Measurements from ENCODE around the gene RPRD1A. TPM values are rescaled to one million over a fixed set of nuclear protein-coding genes. Genes with fewer than 3 reads are reported as not detected.
A peak's percentile ranks its signal among the peaks of the same experiment; 100 is the strongest.

RPRD1A gene
- polyA plus RNA-seq, 3 donors: 61.3 to 72.3 (median 69.9) TPM

- DNase-seq (ENCODE audit: extremely low read depth in 1 of 11, low read depth in 9 of 11, low spot score in 4 of 11): peak; percentile 49 to 77 (median 67)
Observed at GRCh38 chr18:35949903-35950627, 117.3 kb downstream of the RPRD1A start.

- no peak for DNase-seq (ENCODE audit: extremely low read depth in 1 of 11, low read depth in 9 of 11, low spot score in 4 of 11)
Observed at GRCh38 chr18:35949090-35949489, 118.3 kb downstream of the RPRD1A start.

- no peak for DNase-seq (ENCODE audit: extremely low read depth in 1 of 11, low read depth in 9 of 11, low spot score in 4 of 11)
Observed at GRCh38 chr18:35948080-35948479, 119.3 kb downstream of the RPRD1A start.

GRCh38 chr18:35942661-35943060 lies 124.7 kb downstream of the RPRD1A start:
- DNase-seq (ENCODE audit: extremely low read depth in 1 of 11, low read depth in 9 of 11, low spot score in 4 of 11): no peak

GRCh38 chr18:35942133-35942532 lies 125.2 kb downstream of the RPRD1A start:
- DNase-seq (ENCODE audit: extremely low read depth in 1 of 11, low read depth in 9 of 11, low spot score in 4 of 11): no peak

GRCh38 chr18:35941299-35941698 lies 126.1 kb downstream of the RPRD1A start:
- no peak for DNase-seq (ENCODE audit: extremely low read depth in 1 of 11, low read depth in 9 of 11, low spot score in 4 of 11)

Other genes with a start within 250 kb of the RPRD1A start
- 10 to 100 TPM; 72.8 to 83.8 (median 76.0) TPM for gene SLC39A6, start 61.8 kb upstream of the RPRD1A start, polyA plus RNA-seq (ENCODE audit: insufficient read length in 3 of 3)
- gene ELP2, start 62.3 kb upstream of the RPRD1A start, polyA plus RNA-seq (ENCODE audit: insufficient read length in 3 of 3): 100 to 1,000 TPM in 2 of 3 donors, 10 to 100 TPM in 1; 83.7 to 140 (median 126) TPM
- gene MOCOS, start 119.9 kb upstream of the RPRD1A start, polyA plus RNA-seq (ENCODE audit: insufficient read length in 3 of 3): 1 to 10 TPM in 1 of 3 donors, under 1 TPM in 2; 0.75 to 1.8 (median 0.92) TPM
- 10 to 100 TPM; 35.3 to 48.8 (median 40.1) TPM for gene FHOD3, start 230.2 kb upstream of the RPRD1A start, polyA plus RNA-seq (ENCODE audit: insufficient read length in 3 of 3)